Hippocampal formation (tissue), 2 donors: ENCODE results near the gene COL4A1.

ENCODE experiments used
- DNase-seq, 2 donors: peaks; one replicate each; lab custom pipeline; 2025; lab: John Stamatoyannopoulos, UW

Gene COL4A1

GRCh38 chr13:110195547-110196485, 111.1 kb downstream of the COL4A1 start:
- DNase-seq, result no peak

GRCh38 chr13:110194451-110194850, 112.5 kb downstream of the COL4A1 start:
- no peak for DNase-seq

GRCh38 chr13:110193491-110193890, 113.5 kb downstream of the COL4A1 start:
- DNase-seq, result no peak

GRCh38 chr13:110192472-110192871, 114.5 kb downstream of the COL4A1 start:
- DNase-seq, result no peak

DNA sequence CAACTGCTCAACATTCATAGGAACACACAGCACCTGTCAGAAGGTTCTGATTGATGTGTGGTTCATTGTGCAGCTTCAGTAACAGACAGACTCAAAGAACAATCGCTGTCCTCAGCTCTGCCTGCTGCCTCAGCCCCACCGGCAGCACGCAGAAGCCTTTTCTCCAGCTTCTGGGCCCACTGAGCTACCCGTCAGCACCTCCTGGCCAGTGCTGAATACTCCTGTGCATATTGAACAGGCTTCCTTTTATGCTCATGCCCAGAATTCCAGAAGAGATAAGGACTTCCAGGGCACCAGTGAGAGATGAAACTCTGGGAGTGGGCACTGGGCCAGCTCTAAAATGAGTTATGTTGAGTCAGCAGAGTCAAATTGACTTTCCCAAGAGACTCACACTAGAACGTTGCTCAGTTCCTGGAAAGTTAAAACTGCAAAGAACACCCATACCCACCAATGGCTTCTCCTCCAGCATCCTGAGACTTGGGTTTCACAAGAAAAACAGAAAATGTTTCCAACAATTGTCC, 119.3 kb downstream of the COL4A1 start:
- no peak for DNase-seq

- DNase-seq, result no peak
Measured at GRCh38 chr13:110186231-110186855, 120.6 kb downstream of the COL4A1 start.

GRCh38 chr13:110185696-110186095, 121.3 kb downstream of the COL4A1 start:
- DNase-seq, result no peak

DNA sequence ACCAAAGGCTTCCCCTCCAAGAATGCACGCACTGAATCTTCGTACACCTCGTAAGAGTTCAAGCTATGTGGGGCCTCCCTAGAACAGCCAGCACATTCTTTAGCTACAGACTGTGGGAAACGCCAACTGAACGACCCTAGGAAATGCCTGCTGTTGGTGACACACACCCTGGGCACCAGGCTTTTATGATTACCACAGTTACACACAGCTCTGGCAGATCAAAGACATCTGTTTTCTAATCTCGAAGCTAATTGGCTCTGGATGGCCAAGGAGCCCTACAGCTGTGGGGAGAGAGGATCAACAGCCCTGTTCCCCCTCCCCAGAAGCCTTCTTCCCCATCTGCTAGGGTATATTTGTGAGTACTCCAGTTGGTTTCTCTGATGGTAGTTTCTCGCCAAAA, 123.0 kb downstream of the COL4A1 start:
- no peak for DNase-seq

DNA sequence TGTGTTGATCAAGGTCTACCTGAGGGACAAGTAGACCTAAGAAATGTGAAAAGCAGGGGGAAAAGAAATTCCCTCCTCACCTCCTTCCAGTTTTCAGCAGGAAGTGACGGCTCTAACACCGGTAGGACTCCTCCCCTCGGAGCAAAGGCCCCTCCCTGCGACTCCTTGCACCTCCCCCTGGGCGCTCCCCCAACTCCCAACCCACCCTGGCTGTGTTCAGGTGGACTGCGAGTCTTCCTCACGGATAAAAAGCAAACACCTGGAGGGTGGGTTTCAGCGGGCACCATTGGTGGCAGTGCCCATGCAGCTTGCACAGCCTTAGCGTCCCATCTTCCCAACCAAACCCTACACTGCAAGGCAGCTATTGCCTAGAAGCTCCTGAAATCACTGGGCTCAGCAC, 124.5 kb downstream of the COL4A1 start:
- no peak for DNase-seq

DNA sequence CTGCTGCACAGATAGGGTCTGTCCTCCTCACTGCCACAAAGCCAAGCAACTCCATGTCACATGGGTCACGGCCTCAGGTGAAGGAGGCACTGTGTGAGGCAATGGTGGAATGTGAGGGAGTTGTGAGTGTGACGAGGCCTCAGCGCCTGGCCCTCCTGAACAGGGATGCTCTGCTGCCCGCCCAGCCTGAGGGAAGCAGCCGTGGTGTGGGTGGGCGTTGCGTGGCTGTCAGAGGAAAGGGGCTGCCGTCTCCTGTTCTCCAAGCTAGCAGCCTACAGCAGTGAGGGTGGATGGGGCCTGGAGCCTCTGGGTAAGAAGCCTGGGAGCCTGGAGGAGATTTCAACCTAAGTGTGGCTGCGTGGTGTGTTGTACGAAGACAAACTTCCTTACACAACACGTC, 125.0 kb downstream of the COL4A1 start:
- no peak for DNase-seq

DNA sequence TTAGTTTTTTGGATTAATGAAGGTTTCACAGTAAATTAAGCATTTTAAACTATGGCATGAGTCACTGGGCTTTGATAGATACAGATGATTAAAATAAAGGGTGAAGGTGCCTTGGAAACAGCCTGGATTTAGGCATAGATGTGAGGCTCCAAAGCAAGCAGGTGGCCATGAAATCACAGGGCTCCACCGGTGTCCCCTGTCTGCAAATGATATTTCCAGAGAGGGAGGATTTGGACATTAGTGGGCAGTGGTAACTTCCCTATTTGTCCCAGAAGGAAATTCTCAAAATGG, 127.2 kb downstream of the COL4A1 start:
- no peak for DNase-seq

DNA sequence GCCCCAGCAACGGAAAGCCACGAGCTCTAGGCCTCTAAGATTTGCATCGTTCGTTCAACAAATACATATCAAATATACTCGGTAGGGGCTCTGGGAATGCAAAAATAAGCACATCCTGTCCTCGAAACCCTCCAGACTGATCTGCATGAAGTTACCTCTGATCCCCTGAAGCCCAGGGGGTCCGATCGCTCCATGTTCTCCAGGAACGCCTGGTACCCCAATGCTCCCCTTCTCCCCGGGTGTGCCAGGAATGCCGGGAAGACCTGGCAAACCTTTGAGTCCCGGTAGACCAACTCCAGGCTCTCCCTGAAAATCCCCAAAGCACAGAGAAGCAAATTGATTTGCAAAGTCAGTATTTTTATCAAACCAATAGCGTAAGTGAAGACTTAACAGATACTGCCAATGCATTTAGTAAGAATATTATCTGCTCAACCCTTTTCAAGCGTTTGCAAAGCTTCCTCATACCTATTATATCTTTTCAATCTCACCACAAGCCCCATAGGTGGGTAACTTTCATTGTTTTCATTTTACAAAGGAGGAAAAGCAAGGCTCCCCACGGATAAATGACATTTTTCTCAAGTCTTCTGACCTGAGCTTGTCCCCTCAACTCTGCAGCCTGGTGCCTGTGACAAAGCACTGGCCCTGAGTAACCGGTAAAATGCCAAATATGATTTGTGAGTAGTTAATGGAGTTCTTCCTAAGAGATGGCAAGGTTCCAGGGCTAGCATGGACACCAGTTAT, 127.7 kb downstream of the COL4A1 start:
- no peak for DNase-seq

- no peak for DNase-seq
Measured at GRCh38 chr13:110177790-110178189, 129.2 kb downstream of the COL4A1 start.

GRCh38 chr13:110176431-110176830, 130.5 kb downstream of the COL4A1 start:
- DNase-seq, result no peak

DNA sequence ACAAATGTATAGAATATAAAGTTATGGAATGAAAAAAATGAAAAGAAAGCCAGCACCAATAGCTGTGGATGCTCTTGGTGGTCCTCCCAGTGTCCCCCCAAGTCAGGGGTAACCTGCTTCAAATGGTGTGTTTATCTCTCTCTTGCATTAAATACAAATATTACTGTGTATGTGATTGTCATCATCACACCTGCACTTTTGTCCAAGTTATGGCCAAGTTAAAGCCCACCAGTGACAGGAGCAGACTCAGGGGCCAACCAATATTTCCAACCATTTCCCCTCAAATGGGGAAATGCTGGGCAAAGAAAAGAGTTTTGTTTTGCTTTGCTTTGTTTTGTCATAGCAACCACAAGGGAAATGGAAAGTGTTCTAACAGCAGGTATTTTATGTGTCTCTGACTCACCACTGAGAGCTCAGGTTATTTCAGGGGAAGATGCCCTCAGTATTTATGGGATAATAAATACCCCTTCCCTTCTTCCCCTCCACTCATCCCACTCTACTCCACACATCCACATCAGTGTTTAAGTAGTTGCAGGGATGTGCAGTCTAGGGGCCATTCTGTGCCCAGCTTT, 133.6 kb downstream of the COL4A1 start:
- DNase-seq, result no peak

DNA sequence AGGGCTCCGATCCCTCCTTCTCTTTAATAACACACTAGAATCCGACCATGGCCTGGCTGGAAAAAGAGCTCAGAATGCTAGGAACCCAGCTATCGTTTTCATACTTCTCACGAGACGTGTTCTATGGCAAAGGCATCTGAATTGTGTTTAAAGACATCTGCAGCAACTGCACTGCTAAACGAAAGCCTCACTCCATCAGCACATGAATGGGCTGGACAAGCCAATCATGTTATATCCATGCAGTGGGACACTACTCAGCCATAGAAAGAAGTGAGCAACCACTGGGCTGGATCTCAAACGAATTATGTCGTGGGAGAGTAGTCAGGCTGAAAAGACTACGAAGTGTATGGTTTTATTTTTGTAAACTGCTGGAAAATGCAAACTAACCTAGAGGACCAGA, 136.1 kb downstream of the COL4A1 start:
- DNase-seq, result no peak

- no peak for DNase-seq
Measured at GRCh38 chr13:110170020-110170790, 136.8 kb downstream of the COL4A1 start.

GRCh38 chr13:110168999-110169933, 137.7 kb downstream of the COL4A1 start:
- no peak for DNase-seq

- no peak for DNase-seq
Measured at GRCh38 chr13:110166598-110166997, 140.4 kb downstream of the COL4A1 start.

DNA sequence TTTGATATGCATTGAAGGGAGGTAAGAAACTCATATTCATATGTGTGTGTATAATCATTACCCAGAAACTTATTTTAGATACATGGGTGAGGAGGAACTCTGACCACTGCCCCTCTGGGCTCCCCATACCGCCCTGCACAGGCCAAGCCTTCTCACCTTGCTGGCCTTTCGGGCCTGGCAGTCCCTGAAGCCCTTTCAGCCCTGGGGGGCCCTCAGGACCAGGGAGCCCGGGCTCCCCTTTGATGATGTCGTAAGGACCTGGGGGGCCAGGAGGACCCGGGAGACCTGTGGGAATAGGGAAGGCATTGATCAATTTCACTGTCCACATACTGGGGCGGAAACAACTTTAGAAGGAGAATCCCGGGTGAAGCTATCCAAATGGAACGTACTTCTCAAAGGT, 142.3 kb downstream of the COL4A1 start:
- no peak for DNase-seq
